ENCODE data around the gene KLRF1.
"Not testable (repeated sequence)": the region's sequence is repeated elsewhere in the genome, so short reads cannot be mapped to it uniquely, and the experiment has no call there.

GRCh38 chr12:9876120-9876519 is 48.8 kb downstream of the KLRF1 start:
- TF ChIP-seq CTCF, POLR2A, POLR2AphosphoS5 (IDR thresholded peaks at IDR 0.05): not testable (repeated sequence)

All from sigmoid colon (tissue), 4 donors.